ENCODE results near the gene PADI1.

Gene PADI1

GRCh38 chr1:17198476-17199258 lies 6.3 kb upstream of the PADI1 start:
- no peak for DNase-seq

DNA sequence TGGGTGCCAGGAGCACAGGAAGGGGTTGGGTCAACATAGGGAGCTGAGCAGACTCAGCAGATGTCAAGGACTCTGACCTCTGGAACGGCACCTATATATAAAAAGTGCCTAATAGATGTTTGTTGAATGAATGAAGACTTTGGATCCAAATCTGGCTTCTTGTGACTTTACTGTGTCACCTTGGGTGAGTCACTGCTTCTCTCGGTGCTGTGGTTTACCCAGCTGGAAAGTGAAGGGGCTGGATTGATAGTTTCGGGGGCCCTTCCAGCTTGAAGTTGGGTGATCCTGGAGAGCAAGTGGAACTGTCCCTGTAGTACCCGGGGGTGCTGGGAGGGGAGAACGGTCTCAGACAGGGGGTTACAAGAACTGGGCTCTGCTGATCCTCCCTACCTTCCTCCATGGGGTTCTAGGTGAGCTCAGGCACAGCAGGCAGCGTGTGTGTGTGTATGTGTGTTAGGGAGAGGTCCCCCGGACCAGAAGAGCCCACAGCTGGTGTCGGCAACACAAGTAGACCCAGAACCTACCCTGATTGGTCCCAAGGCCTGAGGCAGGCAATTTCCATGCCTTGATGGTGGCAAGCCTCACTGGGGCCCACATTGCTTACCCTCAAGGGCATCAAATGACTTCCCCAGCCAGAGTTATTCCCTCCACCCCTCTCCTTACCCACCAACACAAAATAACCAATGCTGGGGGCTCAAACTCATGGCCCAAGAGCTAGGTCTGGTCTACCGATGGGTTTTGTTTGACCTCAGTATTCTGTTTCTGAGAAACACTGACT lies 5.5 kb upstream of the PADI1 start:
- no peak for DNase-seq

DNA sequence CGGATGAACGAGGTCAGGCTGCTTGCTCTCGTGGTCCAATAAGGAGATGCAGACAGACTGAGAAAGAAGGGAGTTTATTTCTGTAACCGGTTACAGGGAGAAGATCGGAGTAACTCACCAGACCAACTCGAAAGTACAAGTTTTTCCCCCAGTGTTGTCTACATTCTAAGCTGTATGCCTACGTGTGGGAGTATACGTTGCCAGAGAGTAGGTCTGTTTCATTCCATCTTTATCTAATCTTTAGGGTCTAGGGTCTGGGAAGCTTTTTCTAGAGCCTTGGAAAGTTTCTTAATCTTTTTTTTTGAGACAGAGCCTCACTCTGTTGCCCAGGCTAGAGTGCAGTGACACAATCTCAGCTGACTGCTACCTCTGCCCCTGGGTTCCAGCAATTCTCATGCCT lies 4.7 kb upstream of the PADI1 start:
- DNase-seq: no peak

DNA sequence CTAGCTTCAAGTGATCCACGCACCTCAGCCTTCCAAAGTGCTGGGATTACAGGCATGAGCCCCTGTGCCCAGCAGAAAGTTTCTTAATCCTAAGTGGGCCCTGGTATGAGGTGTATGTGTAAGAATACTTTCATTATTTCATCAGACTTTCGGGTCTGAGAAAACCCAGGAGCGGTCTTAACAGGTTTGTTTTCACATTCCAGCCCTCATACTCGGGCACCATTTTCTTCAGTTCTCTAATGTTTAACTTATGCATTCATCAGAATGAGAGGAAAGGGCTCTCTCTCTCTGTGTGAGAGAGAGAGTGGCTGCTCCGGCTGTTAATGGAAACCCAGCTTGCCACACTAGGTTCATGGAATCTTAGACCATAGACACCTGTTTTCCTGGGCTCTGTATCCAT lies 4.2 kb upstream of the PADI1 start:
- no peak for DNase-seq

- peak; percentile 5 for DNase-seq
Observed at GRCh38 chr1:17201201-17202021, 3.5 kb upstream of the PADI1 start.

- DNase-seq: no peak
Observed at GRCh38 chr1:17205652-17206051, 724 bp downstream of the PADI1 start.

DNA sequence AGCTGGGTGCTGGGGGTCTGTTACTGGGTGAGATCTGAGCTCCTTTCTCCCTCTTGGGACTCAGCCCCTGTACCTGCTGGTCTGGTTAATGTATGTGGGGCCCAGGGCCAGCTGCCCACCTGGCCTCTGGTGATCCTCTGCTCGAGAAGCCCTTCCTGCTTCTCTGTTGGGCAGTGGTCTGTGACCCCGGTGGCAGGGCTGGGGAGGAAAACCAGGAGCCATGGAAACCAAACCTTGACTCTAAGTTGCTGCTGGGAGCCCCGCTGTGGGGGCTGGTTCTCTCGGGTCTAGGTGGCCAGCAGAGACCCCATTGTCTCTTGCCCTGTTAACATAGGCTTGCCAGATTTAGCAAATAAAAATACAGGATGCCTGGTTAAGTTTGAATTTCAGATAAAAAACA lies 1.3 kb downstream of the PADI1 start:
- DNase-seq: no peak

DNA sequence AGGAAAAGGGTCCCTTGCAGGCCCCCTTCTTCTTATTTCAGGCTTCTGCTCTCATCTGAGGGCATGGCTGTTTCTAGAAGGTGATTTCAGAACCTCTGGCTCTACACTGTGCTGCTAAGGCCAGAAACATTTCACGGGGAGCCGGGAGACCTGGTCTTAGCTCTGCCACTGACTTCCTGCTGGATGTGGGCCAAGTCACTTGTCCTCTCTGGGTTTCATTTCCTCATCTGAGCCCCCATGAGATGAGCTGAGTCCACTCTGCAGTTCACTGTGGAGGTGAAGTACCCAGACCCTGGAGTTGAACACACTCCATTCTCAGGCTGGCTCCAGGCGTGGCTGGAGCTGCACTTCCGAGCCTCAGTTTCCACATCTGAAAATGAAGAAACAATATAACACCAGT lies 2.1 kb downstream of the PADI1 start:
- no peak for DNase-seq

DNA sequence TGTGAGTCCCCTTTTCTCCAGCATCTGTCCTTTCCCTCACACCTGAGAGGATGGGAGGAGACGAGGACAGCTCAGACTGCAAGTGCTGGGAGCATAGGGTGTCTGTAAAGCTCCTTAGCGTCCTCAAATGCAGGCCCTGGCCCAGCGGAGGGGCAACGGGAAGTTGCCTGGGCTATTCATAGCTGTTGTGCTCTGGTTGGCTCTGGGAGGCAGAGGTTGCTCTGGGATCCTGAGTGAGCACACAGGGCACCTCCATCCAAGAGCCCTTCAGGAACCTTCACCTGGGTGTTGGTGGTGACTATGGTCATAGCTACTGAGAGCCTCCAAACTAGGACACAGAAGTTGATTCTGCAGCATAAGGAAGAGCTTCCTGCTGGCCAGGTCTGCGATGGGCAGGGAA lies 2.6 kb downstream of the PADI1 start:
- DNase-seq: no peak

DNA sequence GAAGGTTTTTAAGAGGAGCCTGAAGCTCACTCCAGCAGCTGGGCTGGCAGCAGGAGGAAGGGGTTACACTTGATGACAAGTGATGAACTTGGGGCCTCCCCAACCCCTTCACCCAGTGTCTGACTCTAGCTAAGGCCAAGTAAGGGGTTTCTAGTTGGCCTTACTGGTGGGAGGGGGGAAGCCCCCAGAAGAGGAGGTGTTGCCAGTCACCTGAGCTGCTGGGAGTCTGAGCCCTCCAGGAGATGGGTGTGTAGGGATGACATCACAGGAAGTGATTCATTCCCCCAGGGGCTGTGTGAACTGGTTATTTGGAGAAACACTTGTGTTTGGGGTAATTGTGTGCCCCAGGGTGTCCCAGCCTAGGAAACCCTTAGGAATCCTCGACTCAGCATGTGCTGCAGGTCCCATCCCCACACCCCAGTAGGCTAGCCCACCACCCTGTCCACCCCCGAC lies 3.1 kb downstream of the PADI1 start:
- DNase-seq: no peak

- no peak for DNase-seq
Observed at GRCh38 chr1:17208546-17208945, 3.6 kb downstream of the PADI1 start.

DNA sequence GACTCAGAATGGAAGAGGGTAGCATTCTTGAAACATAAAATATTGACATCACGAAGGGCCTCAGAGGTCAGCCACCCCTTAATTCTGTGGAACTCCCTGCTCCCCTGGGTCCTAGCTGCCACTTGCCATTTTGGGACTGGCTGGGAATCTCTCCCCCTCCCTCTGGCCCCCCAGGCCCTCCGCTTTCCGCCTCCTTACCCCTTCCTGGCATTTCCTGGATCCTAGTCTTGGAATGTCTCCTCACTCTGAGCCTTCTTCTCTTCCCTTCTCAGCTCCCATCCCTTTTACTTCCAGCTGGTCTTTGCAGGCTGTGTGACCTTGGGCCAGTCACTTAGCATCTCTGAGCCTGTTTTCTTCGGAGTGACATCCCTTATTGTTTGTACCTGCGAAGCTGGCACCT lies 4.5 kb downstream of the PADI1 start:
- DNase-seq: no peak

DNA sequence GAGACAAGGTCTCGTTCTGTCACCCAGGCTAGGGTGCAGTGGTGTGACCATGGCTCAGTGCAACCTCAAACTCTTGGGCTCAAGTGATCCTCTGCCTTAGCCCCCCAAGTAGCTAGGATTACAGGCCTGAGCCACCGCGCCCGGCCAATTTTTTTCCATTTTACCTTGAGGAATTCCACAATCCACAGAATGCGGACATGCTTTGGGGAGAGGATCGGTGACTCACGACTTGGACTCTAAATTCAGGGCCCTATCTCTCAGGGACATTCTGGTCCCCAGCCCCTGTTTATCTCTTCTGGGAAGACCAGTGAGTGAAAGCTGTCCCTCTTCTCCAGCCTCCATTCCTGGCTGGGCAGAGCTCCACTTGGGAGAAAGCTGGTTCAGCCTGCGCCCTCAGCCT lies 5.2 kb downstream of the PADI1 start:
- DNase-seq: no peak

DNA sequence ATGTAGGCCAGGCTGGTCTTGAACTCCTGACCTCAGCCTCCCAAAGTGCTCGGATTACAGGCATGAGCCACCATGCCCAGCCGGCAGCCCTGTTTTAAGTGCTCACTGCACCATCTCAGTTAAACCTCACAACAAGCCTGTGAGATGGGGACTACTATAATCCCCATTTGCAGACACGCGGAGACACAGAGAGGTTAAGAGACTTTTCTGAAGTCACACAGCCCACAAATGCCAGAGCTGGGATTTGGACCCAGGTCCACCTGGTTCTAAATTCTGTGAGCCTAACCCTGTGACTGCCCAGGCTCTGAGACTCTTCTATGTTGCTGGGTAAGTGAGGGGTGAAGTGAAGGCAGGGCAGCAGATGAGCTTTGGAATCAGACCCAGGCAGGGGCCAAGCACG lies 6.4 kb downstream of the PADI1 start:
- no peak for DNase-seq

DNA sequence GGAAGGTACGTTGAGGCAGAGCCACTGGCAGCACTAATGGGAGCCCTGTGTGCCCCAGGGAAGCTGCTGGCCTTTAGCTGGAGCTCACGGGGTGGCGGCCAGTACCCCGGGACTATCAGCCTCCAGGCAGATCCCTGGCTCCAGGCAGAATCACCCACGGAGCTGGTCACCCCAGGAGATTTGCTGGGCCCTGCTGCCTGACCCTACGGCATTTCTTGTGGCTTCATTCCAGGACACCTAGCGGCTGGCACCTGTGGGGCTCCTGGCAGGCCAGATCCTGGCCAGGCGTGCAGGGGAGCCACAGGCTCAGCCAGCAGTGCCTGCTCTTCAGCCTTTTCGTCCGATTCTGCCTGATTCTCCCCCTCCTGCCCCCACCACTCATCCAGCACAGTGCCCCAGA lies 7.1 kb downstream of the PADI1 start:
- no peak for DNase-seq

DNA sequence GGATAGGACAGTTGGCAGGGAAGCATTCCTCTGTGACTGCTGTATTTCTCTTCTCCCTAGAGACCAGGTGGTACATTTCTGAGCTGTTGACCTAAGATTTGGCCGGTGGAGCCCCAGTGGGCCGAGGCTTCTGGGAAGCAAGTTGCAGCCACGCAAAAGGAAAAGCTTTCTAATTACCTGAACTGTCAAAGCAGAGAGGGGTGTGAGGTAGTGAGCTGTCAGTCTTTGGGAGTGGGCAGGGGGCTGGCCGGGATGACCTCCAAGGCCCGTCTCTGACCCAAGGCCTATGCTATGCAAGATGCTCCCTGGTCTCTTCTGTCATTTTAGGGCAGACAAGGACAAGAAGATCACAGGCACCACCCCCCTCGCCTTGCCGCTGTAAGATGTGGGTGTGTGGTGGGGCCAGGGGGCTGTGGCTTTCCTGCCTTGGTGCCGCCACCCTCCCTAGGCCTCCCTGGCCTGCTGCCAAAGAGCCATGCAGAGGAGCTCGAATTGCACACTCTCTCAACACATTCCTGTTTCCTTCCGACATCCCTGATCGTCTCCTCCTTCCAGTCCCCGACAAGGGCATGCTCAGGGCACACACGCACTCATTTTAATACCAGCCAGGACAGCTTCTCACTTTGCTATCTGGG lies 7.7 kb downstream of the PADI1 start:
- DNase-seq: peak; percentile 65

GRCh38 chr1:17213148-17213781 lies 8.3 kb downstream of the PADI1 start:
- DNase-seq: no peak

DNA sequence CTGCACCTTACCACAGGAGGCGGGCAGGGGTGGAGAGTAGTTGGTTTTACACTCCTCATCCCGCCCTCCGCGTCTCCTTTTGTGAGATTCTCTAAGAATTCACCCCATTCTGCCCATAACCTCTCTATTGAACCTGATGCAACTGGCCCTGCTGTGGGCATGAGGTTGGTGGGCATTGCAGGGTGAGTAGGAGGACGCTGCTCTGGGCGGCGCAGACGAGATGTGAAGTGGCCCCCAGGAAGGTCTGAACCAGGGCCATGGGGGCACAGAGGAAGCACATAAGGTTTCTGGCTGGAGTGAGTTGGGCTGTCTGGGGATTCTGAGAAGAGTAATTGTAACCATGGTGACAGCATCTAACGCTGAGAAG lies 8.8 kb downstream of the PADI1 start:
- DNase-seq: no peak

- no peak for DNase-seq
Observed at GRCh38 chr1:17214876-17215544, 10.1 kb downstream of the PADI1 start.

GRCh38 chr1:17215545-17215890 lies 10.6 kb downstream of the PADI1 start:
- no peak for DNase-seq

GRCh38 chr1:17216078-17216477 lies 11.2 kb downstream of the PADI1 start:
- no peak for DNase-seq

- DNase-seq: no peak
Observed at GRCh38 chr1:17217607-17218006, 12.7 kb downstream of the PADI1 start.

Data from T-helper 9 cell (primary cell).